Thyroid gland (tissue), 4 donors: ENCODE results near the gene SGCD. TPM values are rescaled to one million over a fixed set of nuclear protein-coding genes. Genes with fewer than 3 reads are reported as not detected.

Source experiments
- DNase-seq, 2 donors: peaks; one replicate each; pipeline ENCODE4 v3.0.0-alpha.2; 2019
- H3K27ac ChIP-seq, 3 donors: fragments of 200-600 bp; sonication (generic); 1 replicate in 2 of 3; 2 replicates in 1 of 3; pipeline ENCODE4 v1.5.1; 2016 to 2019; ENCODE audit warnings: mild to moderate bottlenecking in 1 of 3, moderate library complexity in 1 of 3
- H3K27me3 ChIP-seq: fragments of 200-600 bp; sonication (generic); one replicate; pipeline ENCODE4 v1.5.1; 2019
- H3K36me3 ChIP-seq, 2 donors: fragments of 200-600 bp; sonication (generic); one replicate each; pipeline ENCODE4 v1.5.1; 2016 to 2019
- H3K4me1 ChIP-seq, 2 donors: fragments of 200-600 bp; sonication (generic); one replicate each; pipeline ENCODE4 v1.5.1; 2017 to 2019
- H3K4me3 ChIP-seq, 3 donors: fragments of 200-600 bp; sonication (generic); replicated peaks in 1 of 3; 1 replicate in 2 of 3; 2 replicates in 1 of 3; pipeline ENCODE4 v1.5.1; 2016; ENCODE audit warnings: mild to moderate bottlenecking in 1 of 3
- H3K9me3 ChIP-seq: fragments of 200-600 bp; sonication (generic); one replicate; pipeline ENCODE4 v1.5.1; 2017
- POLR2A ChIP-seq, 2 donors: fragments of 450-650 bp; IDR thresholded peaks; one replicate each; pipeline ENCODE4 v1.6.1; 2017; ENCODE audit warnings: antibody characterized with exemption in 2 of 2, mild to moderate bottlenecking in 2 of 2, moderate library complexity in 1 of 2
- WGBS, 2 donors: methylation state at CpG; one replicate each; pipeline ENCODE4 v1.1.5; 2017; 5-methylcytosine and 5-hydroxymethylcytosine counted together
- intact Hi-C: fragments of 100-400 bp; cut with DNase I; formaldehyde crosslinking; loops from one replicate; pipeline ENCODE4 v1.15.1; 2023
- total RNA-seq, 4 donors: library from RNA; depleted of rRNA; stranded (reverse); fragments of >200 nt; gene quantifications; one replicate each; pipeline ENCODE4 v1.2.3, GENCODE V29; 2016
- TF ChIP-seq, protein P1 (sequence below), 6 experiments: fragments of 200-600 bp in 3 of 6; fragments of 450-650 bp in 3 of 6; sonication (generic) in 3 of 6; IDR thresholded peaks; one replicate each; pipeline ENCODE4 v1.5.1; 2016 to 2019; ENCODE audit warnings: antibody characterized with exemption in 6 of 6, mild to moderate bottlenecking in 2 of 6, inconsistent platforms in 1 of 6, moderate library complexity in 1 of 6

The SGCD gene
- total RNA-seq, 4 donors from 2014 or later, result 7.4 to 20.1 (median 9.2) TPM

DNA sequence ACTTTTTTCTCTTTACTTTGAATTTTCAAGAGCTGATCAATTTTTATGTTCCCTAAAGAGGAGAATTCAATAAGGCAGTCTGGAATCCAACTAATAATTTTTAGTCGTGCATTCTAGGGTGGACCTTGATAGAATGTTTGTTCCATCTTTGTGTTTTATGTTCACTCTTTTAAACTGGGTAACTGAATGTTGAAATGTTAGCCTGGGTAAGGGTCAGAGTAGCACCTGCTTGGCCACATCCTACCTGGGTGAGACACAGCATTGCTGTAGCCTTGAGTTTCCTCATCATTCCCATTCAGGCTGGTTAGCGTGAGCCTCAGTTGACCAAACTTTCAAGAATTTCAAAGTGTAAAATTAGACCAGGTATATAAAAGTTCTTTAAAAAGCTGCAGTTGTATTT, 85.0 kb downstream of the SGCD start:
- 72 to 90% methylated on average over 2 of the region's 2 CpGs for WGBS, 2 donors
- no peaks in the 10 kb centered on the region for H3K27me3 ChIP-seq
- H3K4me3 ChIP-seq, result no peak overlapping the region
- intact Hi-C loops, result no loop called here
- no peak for DNase-seq
- H3K9me3 ChIP-seq, result no peaks in the 10 kb centered on the region
- no peak overlapping the region for H3K27ac ChIP-seq
- TF ChIP-seq, protein P1, sequence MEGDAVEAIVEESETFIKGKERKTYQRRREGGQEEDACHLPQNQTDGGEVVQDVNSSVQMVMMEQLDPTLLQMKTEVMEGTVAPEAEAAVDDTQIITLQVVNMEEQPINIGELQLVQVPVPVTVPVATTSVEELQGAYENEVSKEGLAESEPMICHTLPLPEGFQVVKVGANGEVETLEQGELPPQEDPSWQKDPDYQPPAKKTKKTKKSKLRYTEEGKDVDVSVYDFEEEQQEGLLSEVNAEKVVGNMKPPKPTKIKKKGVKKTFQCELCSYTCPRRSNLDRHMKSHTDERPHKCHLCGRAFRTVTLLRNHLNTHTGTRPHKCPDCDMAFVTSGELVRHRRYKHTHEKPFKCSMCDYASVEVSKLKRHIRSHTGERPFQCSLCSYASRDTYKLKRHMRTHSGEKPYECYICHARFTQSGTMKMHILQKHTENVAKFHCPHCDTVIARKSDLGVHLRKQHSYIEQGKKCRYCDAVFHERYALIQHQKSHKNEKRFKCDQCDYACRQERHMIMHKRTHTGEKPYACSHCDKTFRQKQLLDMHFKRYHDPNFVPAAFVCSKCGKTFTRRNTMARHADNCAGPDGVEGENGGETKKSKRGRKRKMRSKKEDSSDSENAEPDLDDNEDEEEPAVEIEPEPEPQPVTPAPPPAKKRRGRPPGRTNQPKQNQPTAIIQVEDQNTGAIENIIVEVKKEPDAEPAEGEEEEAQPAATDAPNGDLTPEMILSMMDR (IDR thresholded peaks at IDR 0.05), result no peak
- TF ChIP-seq POLR2A (IDR thresholded peaks at IDR 0.05), result no peak
- peaks cover 0 to 11% of the 10 kb centered on the region in 2 donors for H3K4me1 ChIP-seq
- H3K36me3 ChIP-seq, result no peaks in the 10 kb centered on the region

DNA sequence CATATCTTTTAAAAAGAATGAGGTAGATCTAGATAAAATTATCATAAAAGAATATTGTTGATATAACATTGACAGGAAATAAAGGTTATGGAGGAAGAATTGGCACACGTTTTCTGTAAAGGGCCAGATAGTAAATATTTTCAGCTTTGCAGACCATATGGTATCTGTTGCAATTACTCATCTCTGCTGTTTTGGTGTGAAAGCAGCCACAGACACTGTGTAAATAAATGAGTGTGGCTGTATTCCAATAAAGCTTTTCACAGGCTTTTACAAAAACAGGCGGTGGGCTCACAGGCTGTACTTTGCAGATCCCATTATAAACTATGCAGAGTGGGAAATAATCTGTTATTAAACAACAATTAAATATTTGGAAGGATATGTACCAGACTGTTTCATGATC, 87.4 kb downstream of the SGCD start:
- intact Hi-C loops, result no loop called here
- no peak for DNase-seq
- peaks cover 0 to 11% of the 10 kb centered on the region in 2 donors for H3K4me1 ChIP-seq
- WGBS, 2 donors, result 65 to 69% methylated on average over 2 of the region's 2 CpGs
- H3K36me3 ChIP-seq, result no peaks in the 10 kb centered on the region
- TF ChIP-seq POLR2A (IDR thresholded peaks at IDR 0.05), result no peak
- TF ChIP-seq, protein P1 (IDR thresholded peaks at IDR 0.05), result no peak
- no peaks in the 10 kb centered on the region for H3K27me3 ChIP-seq
- no peak overlapping the region for H3K27ac ChIP-seq
- no peaks in the 10 kb centered on the region for H3K9me3 ChIP-seq
- no peak overlapping the region for H3K4me3 ChIP-seq

DNA sequence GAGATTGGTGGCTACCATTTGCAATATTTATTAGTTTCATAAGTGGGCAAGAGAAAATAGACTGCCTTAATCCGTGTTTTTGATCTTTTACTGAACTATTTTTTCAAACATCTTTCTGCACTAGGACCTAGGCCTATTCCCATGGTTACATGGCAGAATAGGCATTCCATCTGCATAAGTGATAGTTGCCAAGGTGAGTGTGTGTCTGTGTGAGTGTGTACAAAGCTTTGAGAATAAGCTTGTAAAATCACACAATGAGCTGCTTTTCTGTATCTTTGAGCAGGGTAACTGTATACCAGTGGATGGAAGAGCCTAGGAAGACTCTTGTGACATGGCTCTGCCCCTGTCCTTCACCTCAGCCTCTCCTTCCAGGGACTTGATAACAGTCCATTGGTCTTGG, 92.7 kb downstream of the SGCD start:
- no peak overlapping the region for H3K27ac ChIP-seq
- H3K36me3 ChIP-seq, result no peaks in the 10 kb centered on the region
- intact Hi-C loops, result no loop called here
- TF ChIP-seq POLR2A (IDR thresholded peaks at IDR 0.05), result no peak
- TF ChIP-seq, protein P1 (IDR thresholded peaks at IDR 0.05), result no peak
- H3K4me3 ChIP-seq, result no peak overlapping the region
- WGBS, 2 donors, result 85 to 87% methylated on average over 1 of the region's 1 CpG
- H3K4me1 ChIP-seq, result peaks cover 0 to under 1% of the 10 kb centered on the region in 2 donors
- H3K27me3 ChIP-seq, result no peaks in the 10 kb centered on the region
- no peak for DNase-seq
- no peaks in the 10 kb centered on the region for H3K9me3 ChIP-seq

DNA sequence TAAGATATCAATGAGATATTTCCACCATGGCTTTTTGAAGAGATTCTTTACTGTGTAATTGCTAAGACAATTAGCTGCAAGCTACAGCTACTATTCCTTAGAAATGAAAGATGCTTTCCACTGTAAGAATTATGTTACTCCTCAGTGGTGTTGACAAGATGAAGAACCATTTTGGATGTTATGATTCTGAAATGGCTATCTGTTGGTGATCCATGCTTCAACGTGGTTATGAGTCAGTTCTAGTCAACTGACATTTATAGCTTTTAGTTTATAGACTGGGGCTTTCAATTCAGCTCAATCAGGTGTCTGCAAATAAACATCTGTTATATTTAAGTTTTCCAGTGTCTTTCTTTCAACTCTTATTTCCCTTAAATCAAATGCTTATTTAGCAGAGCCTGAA, 93.7 kb downstream of the SGCD start:
- Histone ChIP-seq H3K4me1 (no peaks in the 10 kb centered on the region), H3K36me3 (no peaks in the 10 kb centered on the region), H3K27me3 (no peaks in the 10 kb centered on the region), H3K4me3 (no peak overlapping the region), H3K9me3 (no peaks in the 10 kb centered on the region), H3K27ac (no peak overlapping the region)
- no peak for TF ChIP-seq POLR2A (IDR thresholded peaks at IDR 0.05)
- TF ChIP-seq, protein P1 (IDR thresholded peaks at IDR 0.05), result no peak
- no peak for DNase-seq
- intact Hi-C loops, result no loop called here
- 69 to 71% methylated on average over 1 of the region's 1 CpG for WGBS, 2 donors

DNA sequence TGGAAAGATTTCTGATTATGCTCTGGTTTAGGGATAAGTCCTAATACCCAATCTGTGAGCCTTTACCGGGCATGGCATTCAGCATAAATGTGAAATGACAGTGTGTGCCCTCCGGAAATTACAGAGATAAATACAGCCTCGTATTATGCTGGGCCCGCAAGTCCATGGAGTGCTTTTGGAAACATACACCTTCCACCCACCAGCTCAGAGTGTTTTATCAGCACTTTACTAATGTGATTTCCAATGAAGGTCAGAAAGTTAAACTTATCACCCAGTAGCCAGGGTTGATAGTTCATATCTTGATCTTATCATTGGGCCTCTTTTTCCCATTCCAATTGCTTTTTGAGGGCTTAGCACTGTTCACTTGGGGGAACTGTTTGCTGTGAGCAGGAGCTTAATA, 94.8 kb downstream of the SGCD start:
- WGBS, 2 donors, result 77 to 78% methylated on average over 4 of the region's 4 CpGs
- no peak for TF ChIP-seq POLR2A (IDR thresholded peaks at IDR 0.05)
- TF ChIP-seq, protein P1 (IDR thresholded peaks at IDR 0.05), result no peak
- Histone ChIP-seq H3K9me3 (no peaks in the 10 kb centered on the region), H3K27ac (no peak overlapping the region), H3K36me3 (no peaks in the 10 kb centered on the region), H3K4me1 (no peaks in the 10 kb centered on the region), H3K27me3 (no peaks in the 10 kb centered on the region), H3K4me3 (no peak overlapping the region)
- no peak for DNase-seq
- intact Hi-C loops, result no loop called here
